Measurements from ENCODE around the gene ANKAR. TPM values are rescaled to one million over a fixed set of nuclear protein-coding genes. Genes with fewer than 3 reads are reported as not detected.

Gene ANKAR
- total RNA-seq, 1 experiment from 2014 or later: 1.3 TPM

GRCh38 chr2:189681203-189681602 is 6.7 kb downstream of the ANKAR start (continued):
- TF ChIP-seq ARID4B (CRISPR knock-in tag; IDR thresholded peaks at IDR 0.05; ENCODE audit: borderline replicate concordance): no peak
- TF ChIP-seq FOXK1 (CRISPR knock-in tag; IDR thresholded peaks at IDR 0.05): no peak
- TF ChIP-seq ATF3 (CRISPR knock-in tag; conservative IDR thresholded peaks at IDR 0.05): no peak

GRCh38 chr2:189681903-189682302 is 7.4 kb downstream of the ANKAR start:
- ChIA-PET CTCF (no interaction called here), POLR2A (no interaction called here)
- Mint-ChIP-seq H3K4me1 (peaks cover 7% of the 10 kb centered on the region), H3K4me3 (no peak overlapping the region), H3K9me3 (peaks cover 10% of the 10 kb centered on the region), H3K27ac (no peak overlapping the region), H3K27me3 (ENCODE audit: low read depth) (no peaks in the 10 kb centered on the region), H3K36me3 (peaks cover 13% of the 10 kb centered on the region)
- ATAC-seq (no peak), DNase-seq (ENCODE audit: low spot score) (no peak)
- TF ChIP-seq ATF2 (CRISPR knock-in tag; IDR thresholded peaks at IDR 0.05; ENCODE audit: borderline replicate concordance, low read depth) (no peak), PRDM15 (CRISPR knock-in tag; IDR thresholded peaks at IDR 0.05) (no peak), ZNF396 (CRISPR knock-in tag; IDR thresholded peaks at IDR 0.05; ENCODE audit: borderline replicate concordance) (no peak), FOXP1 (CRISPR knock-in tag; IDR thresholded peaks at IDR 0.05; ENCODE audit: borderline replicate concordance) (no peak), ELF4 (CRISPR knock-in tag; IDR thresholded peaks at IDR 0.05; ENCODE audit: low read depth) (no peak), ZNF138 (CRISPR knock-in tag; conservative IDR thresholded peaks at IDR 0.05) (no peak), GTF2I (CRISPR knock-in tag; conservative IDR thresholded peaks at IDR 0.05) (no peak), GABPB1 (CRISPR knock-in tag; IDR thresholded peaks at IDR 0.05) (no peak), ZNF512 (CRISPR knock-in tag; IDR thresholded peaks at IDR 0.05; ENCODE audit: borderline replicate concordance) (no peak), PRRX2 (CRISPR knock-in tag; IDR thresholded peaks at IDR 0.05) (no peak), ATF6 (CRISPR knock-in tag; IDR thresholded peaks at IDR 0.05) (no peak), CREM (CRISPR knock-in tag; IDR thresholded peaks at IDR 0.05) (no peak), E2F4 (CRISPR knock-in tag; IDR thresholded peaks at IDR 0.05; ENCODE audit: borderline replicate concordance, low read depth) (no peak), SP1 (CRISPR knock-in tag; conservative IDR thresholded peaks at IDR 0.05) (no peak)

Data from WTC11 (cell line).